Transverse colon (tissue), 3 donors: ENCODE data around the gene CPEB1.

Source experiments
- EP300 ChIP-seq: sonication (generic); formaldehyde crosslinking; IDR thresholded peaks from one replicate; pipeline ENCODE4 v1.6.1; 2017; ENCODE audit warnings: antibody characterized with exemption, low read depth
- TF ChIP-seq, protein P1 (sequence below), 5 experiments: fragments of 200-600 bp in 3 of 5; fragments of 450-650 bp in 2 of 5; sonication (generic) in 3 of 5; IDR thresholded peaks; 1 replicate in 2 of 5; 2 replicates in 3 of 5; pipeline ENCODE4 v1.5.1; 2016 to 2017; ENCODE audit warnings: antibody characterized with exemption in 5 of 5, inconsistent platforms in 3 of 5, mild to moderate bottlenecking in 2 of 5, moderate library complexity in 1 of 5

DNA sequence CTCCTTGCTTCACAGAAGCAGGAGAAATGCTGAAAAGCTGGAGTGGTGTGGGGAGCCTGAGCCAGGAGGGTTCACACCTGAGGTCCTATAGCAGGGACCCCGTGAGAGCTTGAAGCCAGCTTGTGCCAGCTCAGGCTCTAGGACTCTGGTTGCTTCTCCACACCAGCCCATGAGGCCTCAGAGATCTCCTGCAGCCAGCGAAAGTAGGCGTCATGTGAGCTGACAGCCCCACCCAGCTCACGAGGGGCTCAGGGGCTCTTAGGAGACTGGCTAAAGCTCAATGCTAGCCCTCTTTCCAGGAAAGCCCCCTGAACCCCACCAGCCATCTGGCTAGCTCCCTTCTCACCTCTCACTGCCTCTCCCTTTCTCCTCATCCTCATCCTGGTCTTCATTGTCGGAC lies 16.9 kb upstream of the CPEB1 start:
- TF ChIP-seq EP300, result no peak
- TF ChIP-seq, protein P1, sequence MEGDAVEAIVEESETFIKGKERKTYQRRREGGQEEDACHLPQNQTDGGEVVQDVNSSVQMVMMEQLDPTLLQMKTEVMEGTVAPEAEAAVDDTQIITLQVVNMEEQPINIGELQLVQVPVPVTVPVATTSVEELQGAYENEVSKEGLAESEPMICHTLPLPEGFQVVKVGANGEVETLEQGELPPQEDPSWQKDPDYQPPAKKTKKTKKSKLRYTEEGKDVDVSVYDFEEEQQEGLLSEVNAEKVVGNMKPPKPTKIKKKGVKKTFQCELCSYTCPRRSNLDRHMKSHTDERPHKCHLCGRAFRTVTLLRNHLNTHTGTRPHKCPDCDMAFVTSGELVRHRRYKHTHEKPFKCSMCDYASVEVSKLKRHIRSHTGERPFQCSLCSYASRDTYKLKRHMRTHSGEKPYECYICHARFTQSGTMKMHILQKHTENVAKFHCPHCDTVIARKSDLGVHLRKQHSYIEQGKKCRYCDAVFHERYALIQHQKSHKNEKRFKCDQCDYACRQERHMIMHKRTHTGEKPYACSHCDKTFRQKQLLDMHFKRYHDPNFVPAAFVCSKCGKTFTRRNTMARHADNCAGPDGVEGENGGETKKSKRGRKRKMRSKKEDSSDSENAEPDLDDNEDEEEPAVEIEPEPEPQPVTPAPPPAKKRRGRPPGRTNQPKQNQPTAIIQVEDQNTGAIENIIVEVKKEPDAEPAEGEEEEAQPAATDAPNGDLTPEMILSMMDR (IDR thresholded peaks at IDR 0.05), result no peak
